ENCODE data around the gene UBE2J1. TPM values are rescaled to one million over a fixed set of nuclear protein-coding genes. Genes with fewer than 3 reads are reported as not detected.

The UBE2J1 gene
- total and polyA plus RNA-seq, 2 donors (not counting 3 experiments of a cell fraction or from before 2014, with no cell fraction given) = 44.4 to 96.6 TPM

DNA sequence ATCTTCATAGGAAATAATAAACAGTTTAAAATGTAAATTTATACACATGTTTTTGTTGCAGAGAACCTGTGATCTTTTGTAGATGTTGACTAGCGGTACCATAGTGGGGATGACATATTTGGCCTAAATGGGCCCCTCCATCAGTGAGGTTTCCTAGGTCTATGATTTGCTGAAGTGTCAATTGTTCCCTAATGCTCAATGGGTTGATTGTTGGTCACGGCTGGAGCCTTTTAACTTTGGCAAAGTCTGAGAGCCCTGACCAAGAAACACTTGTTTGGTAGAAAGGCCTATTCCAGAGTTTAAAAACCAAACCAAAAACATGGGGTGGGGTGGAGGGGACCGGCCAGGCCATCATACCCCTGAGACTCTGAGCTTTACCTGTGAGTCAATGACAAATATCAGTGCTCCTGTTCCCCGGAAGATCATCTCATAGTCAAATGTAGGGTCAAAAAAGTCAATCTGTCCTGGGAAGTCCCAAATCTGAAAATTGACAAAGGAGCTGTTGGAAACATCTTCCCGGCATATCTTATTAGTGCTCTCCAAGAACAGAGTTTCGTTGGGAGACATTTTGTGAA is 34.5 kb upstream of the UBE2J1 start:
- Histone ChIP-seq H3K36me3 (ENCODE audit: control insufficient read depth in 2 of 2, extremely low read depth in 1 of 2, insufficient read depth in 2 of 2, low read length in 2 of 2) (no peaks in the 10 kb centered on the region), H3K79me2 (ENCODE audit: control insufficient read depth, insufficient read depth, low read length) (no peaks in the 10 kb centered on the region), H3K4me1 (ENCODE audit: control insufficient read depth, extremely low read depth, insufficient read depth, low read length) (no peaks in the 10 kb centered on the region), H2AFZ (ENCODE audit: low read depth, low read length) (no peak overlapping the region), H3K4me2 (ENCODE audit: insufficient read depth, low read length) (no peak overlapping the region), H3K27me3 (ENCODE audit: control insufficient read depth in 2 of 2, insufficient read depth in 2 of 2, low read length in 2 of 2) (peaks cover 0 to 2% of the 10 kb centered on the region in 2 experiments), H3K9me1 (replicated peaks; ENCODE audit: control insufficient read depth, extremely low read depth, insufficient read depth, low read length) (no peaks in the 10 kb centered on the region), H4K20me1 (replicated peaks; ENCODE audit: control insufficient read depth, extremely low read depth, insufficient read depth, low read length) (no peaks in the 10 kb centered on the region), H3K27ac (ENCODE audit: insufficient read depth, low read depth, low read length) (no peak overlapping the region), H3K4me3 (replicated peaks in 1 of 3; ENCODE audit: insufficient read depth in 1 of 3, low read depth in 1 of 3, low read length in 3 of 3) (no peak overlapping the region), H3K9me3 (replicated peaks; ENCODE audit: control insufficient read depth, insufficient read depth, low read length) (no peaks in the 10 kb centered on the region), H3K9ac (replicated peaks; ENCODE audit: extremely low read depth, insufficient read depth, low read length) (no peak overlapping the region)
- CTCF ChIA-PET = interaction anchor here (1.1 to 1.6 kb wide), 2 partner anchors 15 to 224 kb away, joined by 3 to 5 read pairs; no protein-coding TSS in a partner anchor
- TF ChIP-seq GATA2 (IDR thresholded peaks at IDR 0.05; ENCODE audit: insufficient read depth, insufficient read length, low read depth, low read length) (no peak), FOS (IDR thresholded peaks at IDR 0.05; ENCODE audit: borderline replicate concordance, insufficient read depth, low read length) (no peak), POLR2AphosphoS5 (IDR thresholded peaks at IDR 0.05; ENCODE audit: insufficient read depth, low read depth, low read length) (no peak), POLR2A (IDR thresholded peaks at IDR 0.05; ENCODE audit: low read depth, low read length) (no peak), MYC (IDR thresholded peaks at IDR 0.05; ENCODE audit: low read depth, low read length) (no peak)
- BruUV-seq (replicated peaks) = no TSS peak
- no peak for FAIRE-seq
- no peak for DNase-seq (ENCODE audit: low read depth, low spot score)
- dilution Hi-C loops (cut with MboI; ENCODE audit: extremely low pct_ligation_motif_present, low sequenced_read_pairs) = no loop called here
- POLR2A ChIA-PET = no interaction called here
- intact Hi-C loops (cut with micrococcal nuclease) = no loop called here

DNA sequence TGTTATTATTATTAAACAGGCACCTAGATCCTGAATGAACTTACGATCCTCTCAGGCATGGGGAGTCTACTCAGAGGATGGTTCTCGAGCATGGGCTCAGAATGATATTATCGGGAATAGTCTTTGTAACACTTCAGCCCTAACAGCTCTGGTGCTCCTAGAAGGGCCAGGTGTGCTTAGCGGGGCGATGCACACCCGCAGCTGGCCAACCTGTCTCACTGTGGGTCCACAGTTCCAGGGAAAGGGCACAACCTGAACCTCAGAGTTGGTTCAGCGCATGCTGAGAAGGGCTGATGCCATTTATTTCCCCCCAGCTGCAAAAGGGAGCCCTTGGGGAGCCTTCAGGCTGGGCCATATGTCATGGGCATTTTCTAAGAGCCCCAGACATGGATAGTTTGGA is 33.3 kb upstream of the UBE2J1 start:
- H3K9ac ChIP-seq (replicated peaks; ENCODE audit: extremely low read depth, insufficient read depth, low read length) = no peak overlapping the region
- H2AFZ ChIP-seq (ENCODE audit: low read depth, low read length) = no peak overlapping the region
- no peaks in the 10 kb centered on the region for H4K20me1 ChIP-seq (replicated peaks; ENCODE audit: control insufficient read depth, extremely low read depth, insufficient read depth, low read length)
- no peaks in the 10 kb centered on the region for H3K36me3 ChIP-seq (ENCODE audit: control insufficient read depth in 2 of 2, extremely low read depth in 1 of 2, insufficient read depth in 2 of 2, low read length in 2 of 2)
- no peaks in the 10 kb centered on the region for H3K79me2 ChIP-seq (ENCODE audit: control insufficient read depth, insufficient read depth, low read length)
- H3K9me1 ChIP-seq (replicated peaks; ENCODE audit: control insufficient read depth, extremely low read depth, insufficient read depth, low read length) = no peaks in the 10 kb centered on the region
- dilution Hi-C loops (cut with MboI; ENCODE audit: extremely low pct_ligation_motif_present, low sequenced_read_pairs) (no loop called here), intact Hi-C loops (cut with micrococcal nuclease) (no loop called here)
- FAIRE-seq (no peak), DNase-seq (ENCODE audit: low read depth, low spot score) (no peak)
- peaks cover 0 to 2% of the 10 kb centered on the region in 2 experiments for H3K27me3 ChIP-seq (ENCODE audit: control insufficient read depth in 2 of 2, insufficient read depth in 2 of 2, low read length in 2 of 2)
- BruUV-seq (replicated peaks) = no TSS peak
- no peaks in the 10 kb centered on the region for H3K9me3 ChIP-seq (replicated peaks; ENCODE audit: control insufficient read depth, insufficient read depth, low read length)
- no peak overlapping the region for H3K27ac ChIP-seq (ENCODE audit: insufficient read depth, low read depth, low read length)
- no peak overlapping the region for H3K4me2 ChIP-seq (ENCODE audit: insufficient read depth, low read length)
- no peak overlapping the region for H3K4me3 ChIP-seq (replicated peaks in 1 of 3; ENCODE audit: insufficient read depth in 1 of 3, low read depth in 1 of 3, low read length in 3 of 3)
- TF ChIP-seq MYC (IDR thresholded peaks at IDR 0.05; ENCODE audit: low read depth, low read length) (no peak), POLR2A (IDR thresholded peaks at IDR 0.05; ENCODE audit: low read depth, low read length) (no peak), EZH2 (IDR thresholded peaks at IDR 0.05; ENCODE audit: borderline replicate concordance, low read depth, low read length, severe bottlenecking) (no peak), JUN (IDR thresholded peaks at IDR 0.05; ENCODE audit: borderline replicate concordance, insufficient read depth, insufficient read length, low read depth) (no peak), FOS (IDR thresholded peaks at IDR 0.05; ENCODE audit: borderline replicate concordance, insufficient read depth, low read length) (no peak), GATA2 (IDR thresholded peaks at IDR 0.05; ENCODE audit: insufficient read depth, insufficient read length, low read depth, low read length) (no peak)
- TF ChIP-seq, protein P1, sequence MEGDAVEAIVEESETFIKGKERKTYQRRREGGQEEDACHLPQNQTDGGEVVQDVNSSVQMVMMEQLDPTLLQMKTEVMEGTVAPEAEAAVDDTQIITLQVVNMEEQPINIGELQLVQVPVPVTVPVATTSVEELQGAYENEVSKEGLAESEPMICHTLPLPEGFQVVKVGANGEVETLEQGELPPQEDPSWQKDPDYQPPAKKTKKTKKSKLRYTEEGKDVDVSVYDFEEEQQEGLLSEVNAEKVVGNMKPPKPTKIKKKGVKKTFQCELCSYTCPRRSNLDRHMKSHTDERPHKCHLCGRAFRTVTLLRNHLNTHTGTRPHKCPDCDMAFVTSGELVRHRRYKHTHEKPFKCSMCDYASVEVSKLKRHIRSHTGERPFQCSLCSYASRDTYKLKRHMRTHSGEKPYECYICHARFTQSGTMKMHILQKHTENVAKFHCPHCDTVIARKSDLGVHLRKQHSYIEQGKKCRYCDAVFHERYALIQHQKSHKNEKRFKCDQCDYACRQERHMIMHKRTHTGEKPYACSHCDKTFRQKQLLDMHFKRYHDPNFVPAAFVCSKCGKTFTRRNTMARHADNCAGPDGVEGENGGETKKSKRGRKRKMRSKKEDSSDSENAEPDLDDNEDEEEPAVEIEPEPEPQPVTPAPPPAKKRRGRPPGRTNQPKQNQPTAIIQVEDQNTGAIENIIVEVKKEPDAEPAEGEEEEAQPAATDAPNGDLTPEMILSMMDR (IDR thresholded peaks at IDR 0.05; ENCODE audit: extremely low read depth in 1 of 2, insufficient read depth in 1 of 2, low read depth in 1 of 2, low read length in 2 of 2) = no peak
- TF ChIP-seq, protein P2, sequence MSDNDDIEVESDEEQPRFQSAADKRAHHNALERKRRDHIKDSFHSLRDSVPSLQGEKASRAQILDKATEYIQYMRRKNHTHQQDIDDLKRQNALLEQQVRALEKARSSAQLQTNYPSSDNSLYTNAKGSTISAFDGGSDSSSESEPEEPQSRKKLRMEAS (IDR thresholded peaks at IDR 0.05; ENCODE audit: insufficient read depth, insufficient read length) = no peak
- H3K4me1 ChIP-seq (ENCODE audit: control insufficient read depth, extremely low read depth, insufficient read depth, low read length) = no peaks in the 10 kb centered on the region
- CTCF ChIA-PET = interaction anchor here (0.8 kb wide), 1 partner anchor 34 kb away, joined by 3 read pairs; the partner anchor contains the start of gene UBE2J1
- POLR2A ChIA-PET = no interaction called here

Measured in endothelial cell of umbilical vein (primary cell).